NOMO-1 (cell line): ENCODE measurements around the gene NRSN1.
"Not testable (repeated sequence)": the region's sequence is repeated elsewhere in the genome, so short reads cannot be mapped to it uniquely, and the experiment has no call there.

Experiments used
- DNase-seq, 2 experiments: peaks; one replicate each; lab custom pipeline; 2025; ENCODE audit not compliant: unreplicated experiment in 2 of 2; lab: John Stamatoyannopoulos, UW

Gene NRSN1

GRCh38 chr6:24140591-24140990 is 14.6 kb downstream of the NRSN1 start:
- DNase-seq = no peak

- DNase-seq = not testable (repeated sequence)
Measured at GRCh38 chr6:24142733-24143132, 16.7 kb downstream of the NRSN1 start.

GRCh38 chr6:24145690-24146131 is 19.7 kb downstream of the NRSN1 start:
- no peak for DNase-seq

GRCh38 chr6:24146871-24147270 is 20.9 kb downstream of the NRSN1 start:
- no peak for DNase-seq

- no peak for DNase-seq
Measured at GRCh38 chr6:24147511-24148153, 21.6 kb downstream of the NRSN1 start.

GRCh38 chr6:24148154-24148570 is 22.1 kb downstream of the NRSN1 start:
- no peak for DNase-seq

- no peak for DNase-seq
Measured at GRCh38 chr6:24148684-24149083, 22.7 kb downstream of the NRSN1 start.

- DNase-seq = no peak
Measured at GRCh38 chr6:24149296-24149695, 23.3 kb downstream of the NRSN1 start.

GRCh38 chr6:24149836-24150235 is 23.8 kb downstream of the NRSN1 start:
- no peak for DNase-seq

- DNase-seq = no peak
Measured at GRCh38 chr6:24152014-24152413, 26.0 kb downstream of the NRSN1 start.

GRCh38 chr6:24154121-24154520 is 28.1 kb downstream of the NRSN1 start:
- no peak for DNase-seq

GRCh38 chr6:24157886-24158285 is 31.9 kb downstream of the NRSN1 start:
- no peak for DNase-seq

GRCh38 chr6:24183584-24183983 is 57.6 kb downstream of the NRSN1 start:
- DNase-seq = no peak

GRCh38 chr6:24186349-24186748 is 60.3 kb downstream of the NRSN1 start:
- DNase-seq = no peak

GRCh38 chr6:24187965-24188577 is 62.1 kb downstream of the NRSN1 start:
- no peak for DNase-seq

- DNase-seq = no peak
Measured at GRCh38 chr6:24188578-24189080, 62.6 kb downstream of the NRSN1 start.

- DNase-seq = no peak
Measured at GRCh38 chr6:24191346-24191745, 65.3 kb downstream of the NRSN1 start.

GRCh38 chr6:24193364-24193763 is 67.3 kb downstream of the NRSN1 start:
- DNase-seq = no peak

- DNase-seq = no peak
Measured at GRCh38 chr6:24194978-24195700, 69.1 kb downstream of the NRSN1 start.

GRCh38 chr6:24195836-24196597 is 70.0 kb downstream of the NRSN1 start:
- no peak for DNase-seq
